HepG2 (cell line): ENCODE results near the gene HDDC2. TPM values are rescaled to one million over a fixed set of nuclear protein-coding genes. Genes with fewer than 3 reads are reported as not detected.

ENCODE experiments used
- ATAD3A ChIP-seq: sonication (generic); formaldehyde crosslinking; IDR thresholded peaks from 2 replicates; pipeline ENCODE4 v1.4.0; 2020; ENCODE audit warnings: missing genetic modification reagents
- ATF7 ChIP-seq, 2 experiments: fragments of 450-650 bp in 1 of 2; sonication (generic) in 1 of 2; formaldehyde crosslinking in 1 of 2; IDR thresholded peaks; 2 replicates each; pipeline versions ENCODE4 v1.4.0 to v1.6.1; 2016 to 2020; ENCODE audit warnings: antibody characterized with exemption in 1 of 2, mild to moderate bottlenecking in 1 of 2, missing genetic modification reagents in 1 of 2
- BCL6 ChIP-seq: IDR thresholded peaks from 2 replicates; pipeline ENCODE4 v1.6.1; 2016; ENCODE audit warnings: missing genetic modification reagents, missing compliant biosample characterization
- CBX1 ChIP-seq: IDR thresholded peaks from one replicate; pipeline ENCODE4 v1.6.1; 2016; ENCODE audit warnings: antibody characterized with exemption, low read depth
- CEBPB ChIP-seq: IDR thresholded peaks from 2 replicates; pipeline ENCODE4 v1.6.1; 2011; ENCODE audit warnings: low read depth, low read length, improper control_type of control experiment, borderline replicate concordance
- HMG20A ChIP-seq: IDR thresholded peaks from 2 replicates; pipeline ENCODE4 v1.6.1; 2016; ENCODE audit warnings: borderline replicate concordance
- HNRNPL ChIP-seq: fragments of 200-400 bp; formaldehyde crosslinking; IDR thresholded peaks from 2 replicates; pipeline ENCODE4 v1.6.1; 2017; ENCODE audit warnings: mild to moderate bottlenecking, low read depth, low read length
- ISX ChIP-seq: sonication (generic); formaldehyde crosslinking; conservative IDR thresholded peaks from 2 replicates; pipeline ENCODE4 v1.5.0; 2020; ENCODE audit warnings: missing genetic modification reagents
- MED8 ChIP-seq: sonication (generic); formaldehyde crosslinking; IDR thresholded peaks from 2 replicates; pipeline ENCODE4 v1.8.1; 2023; ENCODE audit warnings: mild to moderate bottlenecking, missing genetic modification reagents; ENCODE audit not compliant: insufficient replicate concordance
- MXD4 ChIP-seq: IDR thresholded peaks from 2 replicates; pipeline ENCODE4 v1.6.1; 2016; ENCODE audit warnings: mild to moderate bottlenecking, missing biosample characterization, missing genetic modification reagents
- NAIF1 ChIP-seq: sonication (generic); formaldehyde crosslinking; IDR thresholded peaks from 2 replicates; pipeline ENCODE4 v1.5.0; 2020; ENCODE audit warnings: mild to moderate bottlenecking, missing genetic modification reagents, borderline replicate concordance
- NBN ChIP-seq: fragments of 450-650 bp; conservative IDR thresholded peaks from 2 replicates; pipeline ENCODE4 v1.6.1; 2017
- RARG ChIP-seq: sonication (generic); formaldehyde crosslinking; IDR thresholded peaks from 2 replicates; pipeline ENCODE4 v1.4.0; 2020; ENCODE audit warnings: low read depth, mild to moderate bottlenecking, missing genetic modification reagents
- TBX2 ChIP-seq: sonication (generic); formaldehyde crosslinking; IDR thresholded peaks from 2 replicates; pipeline ENCODE4 v1.5.0; 2020; ENCODE audit warnings: missing genetic modification reagents, mild to moderate bottlenecking, borderline replicate concordance
- TSC22D2 ChIP-seq: sonication (generic); formaldehyde crosslinking; IDR thresholded peaks from 2 replicates; pipeline ENCODE4 v1.5.1; 2020; ENCODE audit warnings: missing genetic modification reagents, mild to moderate bottlenecking, borderline replicate concordance
- ZNF317 ChIP-seq: sonication (generic); formaldehyde crosslinking; IDR thresholded peaks from 2 replicates; pipeline ENCODE4 v1.5.0; 2020; ENCODE audit warnings: mild to moderate bottlenecking, missing genetic modification reagents
- polyA plus RNA-seq, 8 experiments: library from polyadenylated mRNA; depleted of rRNA in 3 of 8; stranded (reverse) in 7 of 8; unstranded in 1 of 8; fragments of >200 nt; fragmentation: Illumina TruSeq in 4 of 8; extraction: Trizol in 4 of 8; gene quantifications; 2 replicates each; pipeline versions ENCODE4 v1.2.1 to v1.2.3, GENCODE V29; 2011 to 2016; ENCODE audit warnings: low read depth in 4 of 8, missing spikeins in 1 of 8, mixed read lengths in 1 of 8; ENCODE audit not compliant: insufficient read depth in 1 of 8
- total RNA-seq, 5 experiments: library from RNA; depleted of rRNA; stranded (reverse); fragments of >200 nt; fragmentation: Illumina TruSeq; extraction: Trizol; gene quantifications; 2 replicates each; pipeline ENCODE4 v1.2.3, GENCODE V29; 2016; ENCODE audit warnings: low read depth in 1 of 5
- TF ChIP-seq, protein P1 (sequence below): sonication (generic); formaldehyde crosslinking; IDR thresholded peaks from 2 replicates; pipeline ENCODE4 v1.5.1; 2020; ENCODE audit warnings: mild to moderate bottlenecking, missing genetic modification reagents, moderate library complexity
- TF ChIP-seq, protein P2 (sequence below): sonication (generic); formaldehyde crosslinking; IDR thresholded peaks from 2 replicates; pipeline ENCODE4 v1.9.0; 2022; ENCODE audit warnings: missing genetic modification reagents, mild to moderate bottlenecking, borderline replicate concordance
- TF ChIP-seq, protein P3 (sequence below): sonication (generic); formaldehyde crosslinking; IDR thresholded peaks from 2 replicates; pipeline ENCODE4 v1.8.0; 2022; ENCODE audit warnings: mild to moderate bottlenecking, missing genetic modification reagents, moderate library complexity
- TF ChIP-seq, protein P4 (sequence below): sonication (generic); formaldehyde crosslinking; IDR thresholded peaks from 2 replicates; pipeline ENCODE4 v1.8.0; 2022; ENCODE audit warnings: missing genetic modification reagents, mild to moderate bottlenecking, inconsistent platforms, borderline replicate concordance

The HDDC2 gene
- total and polyA plus RNA-seq, 2 of the 13 experiments (the other 11 are each of a cell fraction or from before 2014, with no cell fraction given) = 76.7 to 78.7 TPM

DNA sequence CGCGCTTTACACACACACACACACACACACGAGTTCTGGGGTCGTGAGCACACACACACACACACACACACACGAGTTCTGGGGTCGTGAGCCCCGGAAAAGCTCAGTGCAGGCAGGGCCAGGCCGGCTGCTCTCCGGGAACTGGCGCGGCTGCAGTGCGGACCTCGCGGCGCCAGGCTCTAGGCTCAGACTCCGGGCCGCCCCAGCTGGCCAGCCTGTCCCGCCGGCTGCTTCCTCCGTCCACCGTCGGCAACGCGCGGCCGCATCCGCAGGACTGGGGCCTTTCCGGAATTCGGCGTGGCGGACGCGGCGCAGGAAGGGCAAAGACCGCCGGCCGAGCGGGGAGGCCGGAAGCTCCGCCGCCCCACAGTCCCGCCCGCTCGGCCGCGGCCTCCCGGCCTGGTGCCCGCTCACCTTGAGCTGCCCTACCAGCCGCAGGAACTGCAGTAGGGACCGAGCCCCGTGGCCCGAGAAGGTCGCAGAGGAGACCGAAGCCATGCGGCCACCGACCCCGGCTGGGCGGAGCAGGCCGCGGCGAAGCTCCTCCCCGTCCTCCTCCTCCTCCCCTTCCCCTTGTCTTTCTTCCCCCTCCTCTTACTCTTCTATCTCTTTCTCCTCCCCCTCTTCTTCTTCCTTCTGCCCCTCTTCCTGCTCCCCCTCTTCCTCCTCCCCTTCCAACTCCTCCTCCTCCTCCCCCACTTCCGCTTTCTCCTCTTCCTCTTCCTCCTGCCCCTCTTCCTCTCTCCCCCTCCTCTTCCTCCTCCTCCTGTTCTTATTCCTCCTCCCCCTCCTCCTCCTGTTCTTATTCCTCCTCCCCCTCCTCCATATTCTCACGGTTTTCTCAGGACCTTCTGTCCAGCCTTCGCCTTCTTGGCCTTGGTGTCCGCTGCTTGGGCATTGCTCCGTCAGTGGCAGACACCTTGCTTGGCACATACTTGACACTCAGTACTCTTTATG is at the start of gene HDDC2 (continued):
- TF ChIP-seq CBX1 = peak; percentile 85
- TF ChIP-seq ATAD3A (CRISPR knock-in tag) = no peak
- peak; percentile 67 for TF ChIP-seq MED8 (CRISPR knock-in tag)
- peak; percentile 94 for TF ChIP-seq TSC22D2 (CRISPR knock-in tag)
- peak; percentile 49; the same call in 1 of the 2 replicates for TF ChIP-seq ISX (CRISPR knock-in tag)
- peak; percentile 98 for TF ChIP-seq NAIF1 (CRISPR knock-in tag)
- TF ChIP-seq, protein P1, sequence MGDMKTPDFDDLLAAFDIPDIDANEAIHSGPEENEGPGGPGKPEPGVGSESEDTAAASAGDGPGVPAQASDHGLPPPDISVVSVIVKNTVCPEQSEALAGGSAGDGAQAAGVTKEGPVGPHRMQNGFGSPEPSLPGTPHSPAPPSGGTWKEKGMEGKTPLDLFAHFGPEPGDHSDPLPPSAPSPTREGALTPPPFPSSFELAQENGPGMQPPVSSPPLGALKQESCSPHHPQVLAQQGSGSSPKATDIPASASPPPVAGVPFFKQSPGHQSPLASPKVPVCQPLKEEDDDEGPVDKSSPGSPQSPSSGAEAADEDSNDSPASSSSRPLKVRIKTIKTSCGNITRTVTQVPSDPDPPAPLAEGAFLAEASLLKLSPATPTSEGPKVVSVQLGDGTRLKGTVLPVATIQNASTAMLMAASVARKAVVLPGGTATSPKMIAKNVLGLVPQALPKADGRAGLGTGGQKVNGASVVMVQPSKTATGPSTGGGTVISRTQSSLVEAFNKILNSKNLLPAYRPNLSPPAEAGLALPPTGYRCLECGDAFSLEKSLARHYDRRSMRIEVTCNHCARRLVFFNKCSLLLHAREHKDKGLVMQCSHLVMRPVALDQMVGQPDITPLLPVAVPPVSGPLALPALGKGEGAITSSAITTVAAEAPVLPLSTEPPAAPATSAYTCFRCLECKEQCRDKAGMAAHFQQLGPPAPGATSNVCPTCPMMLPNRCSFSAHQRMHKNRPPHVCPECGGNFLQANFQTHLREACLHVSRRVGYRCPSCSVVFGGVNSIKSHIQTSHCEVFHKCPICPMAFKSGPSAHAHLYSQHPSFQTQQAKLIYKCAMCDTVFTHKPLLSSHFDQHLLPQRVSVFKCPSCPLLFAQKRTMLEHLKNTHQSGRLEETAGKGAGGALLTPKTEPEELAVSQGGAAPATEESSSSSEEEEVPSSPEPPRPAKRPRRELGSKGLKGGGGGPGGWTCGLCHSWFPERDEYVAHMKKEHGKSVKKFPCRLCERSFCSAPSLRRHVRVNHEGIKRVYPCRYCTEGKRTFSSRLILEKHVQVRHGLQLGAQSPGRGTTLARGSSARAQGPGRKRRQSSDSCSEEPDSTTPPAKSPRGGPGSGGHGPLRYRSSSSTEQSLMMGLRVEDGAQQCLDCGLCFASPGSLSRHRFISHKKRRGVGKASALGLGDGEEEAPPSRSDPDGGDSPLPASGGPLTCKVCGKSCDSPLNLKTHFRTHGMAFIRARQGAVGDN (CRISPR knock-in tag) = peak; percentile 99
- no peak; the same call in 1 of the 2 replicates for TF ChIP-seq ZNF317 (CRISPR knock-in tag)
- 0 out of 2 replicates have a peak, but pooled peaks have one; percentile 77 for TF ChIP-seq RARG (CRISPR knock-in tag)
- TF ChIP-seq, protein P2, sequence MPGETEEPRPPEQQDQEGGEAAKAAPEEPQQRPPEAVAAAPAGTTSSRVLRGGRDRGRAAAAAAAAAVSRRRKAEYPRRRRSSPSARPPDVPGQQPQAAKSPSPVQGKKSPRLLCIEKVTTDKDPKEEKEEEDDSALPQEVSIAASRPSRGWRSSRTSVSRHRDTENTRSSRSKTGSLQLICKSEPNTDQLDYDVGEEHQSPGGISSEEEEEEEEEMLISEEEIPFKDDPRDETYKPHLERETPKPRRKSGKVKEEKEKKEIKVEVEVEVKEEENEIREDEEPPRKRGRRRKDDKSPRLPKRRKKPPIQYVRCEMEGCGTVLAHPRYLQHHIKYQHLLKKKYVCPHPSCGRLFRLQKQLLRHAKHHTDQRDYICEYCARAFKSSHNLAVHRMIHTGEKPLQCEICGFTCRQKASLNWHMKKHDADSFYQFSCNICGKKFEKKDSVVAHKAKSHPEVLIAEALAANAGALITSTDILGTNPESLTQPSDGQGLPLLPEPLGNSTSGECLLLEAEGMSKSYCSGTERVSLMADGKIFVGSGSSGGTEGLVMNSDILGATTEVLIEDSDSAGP (CRISPR knock-in tag) = peak; percentile 96
- 0 out of 2 replicates have a peak, but pooled peaks have one; percentile 51 for TF ChIP-seq HNRNPL
- TF ChIP-seq MXD4 (CRISPR knock-in tag) = peak; percentile 85
- TF ChIP-seq BCL6 (CRISPR knock-in tag) = no peak; the same call in 1 of the 2 replicates
- no peak for TF ChIP-seq ATF7 (IDR thresholded peaks at IDR 0.05)
- TF ChIP-seq ATF7 (CRISPR knock-in tag; IDR thresholded peaks at IDR 0.05) = peak; percentile 90
- TF ChIP-seq, protein P3, sequence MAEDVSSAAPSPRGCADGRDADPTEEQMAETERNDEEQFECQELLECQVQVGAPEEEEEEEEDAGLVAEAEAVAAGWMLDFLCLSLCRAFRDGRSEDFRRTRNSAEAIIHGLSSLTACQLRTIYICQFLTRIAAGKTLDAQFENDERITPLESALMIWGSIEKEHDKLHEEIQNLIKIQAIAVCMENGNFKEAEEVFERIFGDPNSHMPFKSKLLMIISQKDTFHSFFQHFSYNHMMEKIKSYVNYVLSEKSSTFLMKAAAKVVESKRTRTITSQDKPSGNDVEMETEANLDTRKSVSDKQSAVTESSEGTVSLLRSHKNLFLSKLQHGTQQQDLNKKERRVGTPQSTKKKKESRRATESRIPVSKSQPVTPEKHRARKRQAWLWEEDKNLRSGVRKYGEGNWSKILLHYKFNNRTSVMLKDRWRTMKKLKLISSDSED (CRISPR knock-in tag) = no peak
- no peak for TF ChIP-seq NBN
- TF ChIP-seq, protein P4, sequence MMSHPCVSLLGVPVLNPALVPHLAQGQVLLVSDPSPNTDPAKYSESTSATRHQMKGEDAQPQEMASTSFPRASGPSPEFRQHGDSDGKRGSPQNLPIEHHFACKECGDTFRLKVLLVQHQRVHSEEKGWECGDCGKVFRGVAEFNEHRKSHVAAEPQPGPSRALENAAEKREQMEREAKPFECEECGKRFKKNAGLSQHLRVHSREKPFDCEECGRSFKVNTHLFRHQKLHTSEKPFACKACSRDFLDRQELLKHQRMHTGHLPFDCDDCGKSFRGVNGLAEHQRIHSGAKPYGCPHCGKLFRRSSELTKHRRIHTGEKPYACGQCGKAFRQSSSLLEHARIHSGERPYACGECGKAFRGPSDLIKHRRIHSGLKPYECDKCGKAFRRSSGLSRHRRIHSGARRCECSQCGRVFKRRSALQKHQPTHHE (CRISPR knock-in tag) = 0 out of 2 replicates have a peak, but pooled peaks have one; percentile 59
- TF ChIP-seq CEBPB = no peak
- TF ChIP-seq TBX2 (CRISPR knock-in tag) = peak; percentile 93
- 0 out of 2 replicates have a peak, but pooled peaks have one; percentile 33 for TF ChIP-seq HMG20A
